ENCODE measurements around the gene RAB36. TPM values are rescaled to one million over a fixed set of nuclear protein-coding genes. Genes with fewer than 3 reads are reported as not detected.

The RAB36 gene
- total and polyA plus RNA-seq, 2 experiments from 2014 or later: 2.7 to 5.3 TPM

- H3K27ac ChIP-seq: no peak overlapping the region
- WGBS (ENCODE audit: low lambda C conversion rate, missing lambda C conversion rate): 90% methylated on average over 5 of the region's 5 CpGs
- no peaks in the 10 kb centered on the region for H3K4me1 ChIP-seq (ENCODE audit: insufficient read depth)
- DNase-seq (ENCODE audit: low spot score): no peak
- H3K4me2 ChIP-seq: no peak overlapping the region
- peaks cover 100% of the 10 kb centered on the region for H3K79me2 ChIP-seq
- H3K9me3 ChIP-seq (ENCODE audit: low read depth): no peaks in the 10 kb centered on the region
- H3K9me2 ChIP-seq (replicated peaks; ENCODE audit: insufficient read depth): no peaks in the 10 kb centered on the region
- no peak overlapping the region for H2AFZ ChIP-seq
- H3K27me3 ChIP-seq: no peaks in the 10 kb centered on the region
- TF ChIP-seq EZH2 (IDR thresholded peaks at IDR 0.05; ENCODE audit: borderline replicate concordance): no peak
- no peak for TF ChIP-seq CTCF (IDR thresholded peaks at IDR 0.05; ENCODE audit: poor library complexity)
- no peak for TF ChIP-seq EZH2phosphoT487 (IDR thresholded peaks at IDR 0.05; ENCODE audit: low read depth, severe bottlenecking, unreplicated experiment)
- peaks cover 78% of the 10 kb centered on the region for H4K20me1 ChIP-seq (ENCODE audit: insufficient read depth, poor library complexity, severe bottlenecking)
- H3K4me3 ChIP-seq: no peak overlapping the region
- H3K36me3 ChIP-seq (replicated peaks; ENCODE audit: insufficient read depth, low read depth): no peaks in the 10 kb centered on the region
These were observed 48.6 kb downstream of the RAB36 start for GRCh38 chr22:23193882-23194281.

GRCh38 chr22:23196165-23196564 lies 50.9 kb downstream of the RAB36 start:
- Histone ChIP-seq H3K36me3 (replicated peaks; ENCODE audit: insufficient read depth, low read depth) (no peaks in the 10 kb centered on the region), H4K20me1 (ENCODE audit: insufficient read depth, poor library complexity, severe bottlenecking) (peaks cover 87% of the 10 kb centered on the region), H3K4me3 (no peak overlapping the region), H3K79me2 (peaks cover 100% of the 10 kb centered on the region), H2AFZ (no peak overlapping the region), H3K27ac (no peak overlapping the region), H3K9me2 (replicated peaks; ENCODE audit: insufficient read depth) (no peaks in the 10 kb centered on the region), H3K4me1 (ENCODE audit: insufficient read depth) (no peaks in the 10 kb centered on the region), H3K9me3 (ENCODE audit: low read depth) (no peaks in the 10 kb centered on the region), H3K4me2 (no peak overlapping the region), H3K27me3 (no peaks in the 10 kb centered on the region)
- DNase-seq (ENCODE audit: low spot score): no peak
- no peak for TF ChIP-seq EZH2phosphoT487 (IDR thresholded peaks at IDR 0.05; ENCODE audit: low read depth, severe bottlenecking, unreplicated experiment)
- TF ChIP-seq EZH2 (IDR thresholded peaks at IDR 0.05; ENCODE audit: borderline replicate concordance): no peak
- no peak for TF ChIP-seq CTCF (IDR thresholded peaks at IDR 0.05; ENCODE audit: poor library complexity)
- WGBS (ENCODE audit: low lambda C conversion rate, missing lambda C conversion rate): 78% methylated on average over 11 of the region's 11 CpGs

- DNase-seq (ENCODE audit: low spot score): no peak
- peaks cover 79% of the 10 kb centered on the region for H4K20me1 ChIP-seq (ENCODE audit: insufficient read depth, poor library complexity, severe bottlenecking)
- H2AFZ ChIP-seq: no peak overlapping the region
- H3K4me3 ChIP-seq: no peak overlapping the region
- no peak for TF ChIP-seq EZH2phosphoT487 (IDR thresholded peaks at IDR 0.05; ENCODE audit: low read depth, severe bottlenecking, unreplicated experiment)
- TF ChIP-seq EZH2 (IDR thresholded peaks at IDR 0.05; ENCODE audit: borderline replicate concordance): no peak
- no peak for TF ChIP-seq CTCF (IDR thresholded peaks at IDR 0.05; ENCODE audit: poor library complexity)
- no peak overlapping the region for H3K27ac ChIP-seq
- no peaks in the 10 kb centered on the region for H3K36me3 ChIP-seq (replicated peaks; ENCODE audit: insufficient read depth, low read depth)
- H3K27me3 ChIP-seq: no peaks in the 10 kb centered on the region
- no peaks in the 10 kb centered on the region for H3K9me2 ChIP-seq (replicated peaks; ENCODE audit: insufficient read depth)
- no peaks in the 10 kb centered on the region for H3K9me3 ChIP-seq (ENCODE audit: low read depth)
- 82% methylated on average over 8 of the region's 8 CpGs for WGBS (ENCODE audit: low lambda C conversion rate, missing lambda C conversion rate)
- H3K4me1 ChIP-seq (ENCODE audit: insufficient read depth): no peaks in the 10 kb centered on the region
- no peak overlapping the region for H3K4me2 ChIP-seq
- H3K79me2 ChIP-seq: peaks cover 98% of the 10 kb centered on the region
These were observed 52.6 kb downstream of the RAB36 start for GRCh38 chr22:23197836-23198235.

GRCh38 chr22:23199159-23199558 lies 53.9 kb downstream of the RAB36 start:
- no peak overlapping the region for H3K27ac ChIP-seq
- peaks cover 74% of the 10 kb centered on the region for H4K20me1 ChIP-seq (ENCODE audit: insufficient read depth, poor library complexity, severe bottlenecking)
- no peaks in the 10 kb centered on the region for H3K9me2 ChIP-seq (replicated peaks; ENCODE audit: insufficient read depth)
- no peak overlapping the region for H3K4me3 ChIP-seq
- H3K4me1 ChIP-seq (ENCODE audit: insufficient read depth): no peaks in the 10 kb centered on the region
- WGBS (ENCODE audit: low lambda C conversion rate, missing lambda C conversion rate): 65% methylated on average over 8 of the region's 8 CpGs
- TF ChIP-seq EZH2phosphoT487 (IDR thresholded peaks at IDR 0.05; ENCODE audit: low read depth, severe bottlenecking, unreplicated experiment) (no peak), EZH2 (IDR thresholded peaks at IDR 0.05; ENCODE audit: borderline replicate concordance) (no peak), CTCF (IDR thresholded peaks at IDR 0.05; ENCODE audit: poor library complexity) (no peak)
- no peak overlapping the region for H3K4me2 ChIP-seq
- H3K36me3 ChIP-seq (replicated peaks; ENCODE audit: insufficient read depth, low read depth): no peaks in the 10 kb centered on the region
- H3K79me2 ChIP-seq: peaks cover 98% of the 10 kb centered on the region
- H3K9me3 ChIP-seq (ENCODE audit: low read depth): no peaks in the 10 kb centered on the region
- DNase-seq (ENCODE audit: low spot score): no peak
- no peak overlapping the region for H2AFZ ChIP-seq
- no peaks in the 10 kb centered on the region for H3K27me3 ChIP-seq
